Stimulated activated CD4-positive, alpha-beta T cell treated with anti-CD3 and anti-CD28 coated beads, Interleukin-2, amount 100 ng/mL, for 24 hours (primary cell): ENCODE results near the gene C10orf95.

Experiments
- DNase-seq, 2 donors: peaks; one replicate each; pipeline ENCODE4 v3.0.0-alpha.2; 2020

Gene C10orf95

GRCh38 chr10:102413806-102414561, 37.4 kb downstream of the C10orf95 start:
- DNase-seq = no peak

DNA sequence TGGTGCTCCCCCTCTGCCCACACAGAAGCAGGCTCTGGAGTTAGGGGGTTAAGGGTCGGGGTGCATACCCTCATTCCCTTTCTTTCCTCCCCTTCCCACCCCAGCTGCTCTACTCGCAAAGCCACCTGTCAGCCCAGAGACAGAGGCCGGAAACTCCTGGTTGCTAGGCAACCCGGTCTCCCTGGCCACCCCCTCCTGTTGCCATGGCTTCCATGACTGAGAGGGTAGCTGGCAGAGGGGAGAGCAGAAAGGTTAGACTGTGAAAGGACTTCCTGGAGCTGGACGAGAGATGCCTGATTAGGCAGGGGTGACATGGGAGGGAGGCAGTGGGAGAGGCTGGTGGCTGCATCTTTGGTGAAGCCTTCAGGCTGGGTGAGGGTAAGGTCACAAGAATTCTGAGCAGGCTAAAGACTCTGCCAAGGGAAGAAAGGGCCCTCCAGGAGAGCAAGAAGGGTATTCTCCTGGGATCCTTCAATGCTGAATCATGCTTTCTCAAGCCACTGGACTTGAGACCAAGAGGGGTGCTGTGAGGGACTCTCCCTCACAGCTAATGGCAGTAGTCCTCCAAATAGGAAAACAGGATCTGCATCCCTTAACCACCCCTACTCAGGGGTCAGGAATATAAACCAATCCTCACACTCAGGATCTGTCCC, 38.2 kb downstream of the C10orf95 start:
- DNase-seq = peak; percentile 51

DNA sequence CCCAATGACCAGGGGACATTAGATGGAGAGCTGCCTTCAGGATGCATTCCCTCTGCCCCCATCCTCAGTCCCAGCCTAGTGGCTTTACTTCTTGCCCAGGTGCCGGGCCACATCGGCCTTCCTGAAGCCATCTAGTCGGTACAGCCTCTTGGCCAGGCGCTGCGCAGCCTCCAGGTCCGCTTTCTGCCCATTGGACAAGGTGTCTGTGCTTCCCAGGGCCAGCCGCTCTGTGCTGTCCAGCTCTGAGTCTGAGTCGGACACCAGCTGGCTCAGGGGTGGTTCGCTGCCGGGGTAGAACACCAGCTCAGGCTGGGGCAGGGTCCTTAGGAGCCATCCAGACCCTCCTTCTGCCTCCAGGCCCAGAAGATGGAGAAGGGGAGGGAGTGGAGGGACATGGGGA, 39.0 kb downstream of the C10orf95 start:
- DNase-seq = no peak

GRCh38 chr10:102411341-102412255, 39.7 kb downstream of the C10orf95 start:
- no peak for DNase-seq

- DNase-seq = peak; percentile 70 to 79
Observed at GRCh38 chr10:102410429-102411073, 40.8 kb downstream of the C10orf95 start.

GRCh38 chr10:102409604-102410428, 41.5 kb downstream of the C10orf95 start:
- peak in 1 of 2 donors; percentile 18 for DNase-seq

GRCh38 chr10:102408728-102409603, 42.4 kb downstream of the C10orf95 start:
- peak; percentile 81 to 86 for DNase-seq

- DNase-seq = no peak
Observed at GRCh38 chr10:102408131-102408727, 43.1 kb downstream of the C10orf95 start.

DNA sequence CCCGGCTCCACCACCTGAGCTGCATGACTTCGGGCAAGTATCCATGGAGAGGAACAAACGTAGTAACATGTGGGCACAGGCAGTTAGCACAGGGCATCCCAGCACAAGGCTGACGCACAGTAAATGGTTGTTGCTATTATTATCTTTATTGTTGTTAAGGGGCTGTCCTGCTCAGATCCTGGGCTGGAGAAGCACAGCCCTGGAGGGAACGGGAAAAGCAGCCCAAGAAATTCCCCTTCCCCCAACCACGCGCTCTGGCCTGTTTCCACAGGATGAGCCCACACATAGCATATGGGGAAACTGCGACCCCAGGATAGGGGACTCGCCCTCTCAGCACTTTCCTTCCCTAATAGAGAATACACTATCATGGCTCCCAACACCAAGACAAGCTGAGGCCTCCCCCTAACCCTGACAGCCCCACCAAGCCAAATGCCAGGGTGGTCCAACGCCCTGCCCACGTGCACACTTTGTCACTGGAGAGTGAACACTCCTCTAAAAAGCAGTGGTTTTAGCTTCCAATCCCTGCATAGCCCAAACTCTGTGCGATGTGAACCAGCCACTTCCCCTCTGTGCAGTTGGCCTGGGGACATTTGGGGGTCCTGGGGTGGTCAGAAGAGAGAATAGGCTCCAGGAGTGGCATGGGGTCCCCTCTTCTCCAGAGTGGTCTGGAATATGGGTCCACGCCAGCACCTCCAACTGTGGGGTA, 43.8 kb downstream of the C10orf95 start:
- no peak for DNase-seq

- DNase-seq = no peak
Observed at GRCh38 chr10:102406815-102407214, 44.5 kb downstream of the C10orf95 start.

DNA sequence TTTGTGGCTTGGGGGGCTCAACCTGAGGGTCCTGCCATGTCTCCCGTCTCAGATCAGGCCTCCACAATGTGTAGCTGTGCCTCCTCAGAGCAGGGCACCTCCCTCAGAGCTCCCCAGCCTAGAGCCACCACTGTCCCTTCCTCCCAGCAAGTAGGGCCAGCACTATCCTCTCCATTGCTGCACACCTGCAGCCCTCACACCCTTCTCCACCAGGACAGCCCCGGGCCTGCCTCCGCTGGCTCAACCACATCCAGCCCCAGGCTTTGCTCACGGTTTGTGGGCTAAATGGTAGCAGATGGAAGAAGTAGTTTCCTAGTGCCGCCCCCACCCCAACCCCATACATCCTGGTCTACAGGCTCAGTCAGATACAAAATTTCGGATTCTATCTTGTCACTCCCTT, 45.7 kb downstream of the C10orf95 start:
- no peak for DNase-seq

- no peak for DNase-seq
Observed at GRCh38 chr10:102405108-102405571, 46.2 kb downstream of the C10orf95 start.

DNA sequence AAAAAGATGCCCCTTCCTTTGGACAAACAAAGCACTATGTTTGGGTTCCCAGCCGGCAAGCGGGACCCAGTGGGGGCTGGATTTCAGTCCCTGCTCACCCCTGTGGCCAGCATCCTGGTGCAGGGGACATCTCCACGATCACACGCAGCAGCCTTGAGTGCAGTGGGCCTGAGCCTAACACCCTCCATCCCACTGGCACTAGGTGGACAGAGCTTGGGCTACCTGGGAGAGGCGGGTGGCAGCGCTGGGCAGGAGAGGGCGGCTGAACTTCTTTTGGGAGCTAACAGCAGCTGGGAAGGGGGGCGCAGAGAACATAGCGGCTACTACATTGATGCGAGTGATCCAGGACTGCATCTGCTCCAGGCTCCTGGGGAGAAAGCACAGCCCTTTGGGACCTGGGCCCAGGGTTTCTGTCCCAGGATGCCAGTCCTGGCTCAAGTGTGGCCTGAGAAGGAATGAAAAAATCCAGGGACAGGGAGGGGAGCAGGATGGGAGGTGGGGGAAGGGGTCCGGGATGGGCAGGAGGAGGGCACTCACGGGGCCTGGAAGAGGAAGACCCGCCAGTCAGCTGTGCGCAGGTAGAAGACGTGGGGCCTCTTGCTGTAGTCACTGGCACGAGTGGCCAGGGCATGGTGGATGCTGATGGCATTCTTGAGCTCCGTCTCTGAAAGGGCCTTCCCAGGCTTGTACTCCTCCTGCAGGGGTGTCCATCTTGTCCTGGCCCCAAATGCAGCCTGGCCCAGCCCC, 46.8 kb downstream of the C10orf95 start:
- DNase-seq = no peak

GRCh38 chr10:102403115-102403514, 48.2 kb downstream of the C10orf95 start:
- DNase-seq = no peak

DNA sequence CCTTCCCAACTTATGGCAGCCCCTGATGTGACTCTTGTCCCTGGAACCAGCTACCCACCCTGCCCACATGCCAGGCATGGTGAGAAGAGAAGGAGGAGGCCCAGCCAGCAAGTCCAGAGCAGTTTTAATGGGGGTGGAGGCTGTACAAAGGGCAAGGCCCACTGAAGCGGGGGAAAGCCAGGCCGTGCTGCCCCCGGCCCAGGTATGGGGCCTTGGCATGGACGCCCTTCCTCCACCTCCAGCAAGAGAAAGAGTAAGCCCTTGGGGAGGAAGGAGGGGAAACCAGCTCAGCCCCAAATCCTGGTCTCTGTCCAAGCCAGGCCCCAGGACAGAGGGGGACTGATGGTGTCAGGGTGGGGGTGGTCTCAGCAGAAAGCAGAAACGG, 48.8 kb downstream of the C10orf95 start:
- DNase-seq = no peak

DNA sequence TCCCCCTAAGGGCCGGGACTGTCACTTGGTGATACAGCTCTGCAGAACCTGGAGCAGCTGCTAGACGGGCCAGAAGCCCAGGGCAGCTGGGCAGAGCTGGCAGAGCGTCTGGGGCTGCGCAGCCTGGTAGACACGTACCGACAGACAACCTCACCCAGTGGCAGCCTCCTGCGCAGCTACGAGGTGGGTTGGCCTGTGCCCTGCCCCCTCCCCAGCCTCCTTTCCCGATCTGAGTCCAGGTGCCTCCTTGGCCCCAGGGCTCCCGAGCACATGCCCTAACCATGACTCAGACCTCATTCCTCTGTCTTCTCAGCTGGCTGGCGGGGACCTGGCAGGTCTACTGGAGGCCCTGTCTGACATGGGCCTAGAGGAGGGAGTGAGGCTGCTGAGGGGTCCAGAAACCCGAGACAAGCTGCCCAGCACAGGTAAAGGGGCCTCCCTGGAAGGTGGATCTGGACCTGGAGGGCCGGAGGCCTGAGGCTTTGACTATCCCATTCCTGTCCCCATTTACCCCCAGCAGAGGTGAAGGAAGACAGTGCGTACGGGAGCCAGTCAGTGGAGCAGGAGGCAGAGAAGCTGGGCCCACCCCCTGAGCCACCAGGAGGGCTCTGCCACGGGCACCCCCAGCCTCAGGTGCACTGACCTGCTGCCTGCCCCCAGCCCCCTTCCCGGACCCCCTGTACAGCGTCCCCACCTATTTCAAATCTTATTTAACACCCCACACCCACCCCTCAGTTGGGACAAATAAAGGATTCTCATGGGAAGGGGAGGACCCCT, 49.4 kb downstream of the C10orf95 start:
- DNase-seq = no peak

DNA sequence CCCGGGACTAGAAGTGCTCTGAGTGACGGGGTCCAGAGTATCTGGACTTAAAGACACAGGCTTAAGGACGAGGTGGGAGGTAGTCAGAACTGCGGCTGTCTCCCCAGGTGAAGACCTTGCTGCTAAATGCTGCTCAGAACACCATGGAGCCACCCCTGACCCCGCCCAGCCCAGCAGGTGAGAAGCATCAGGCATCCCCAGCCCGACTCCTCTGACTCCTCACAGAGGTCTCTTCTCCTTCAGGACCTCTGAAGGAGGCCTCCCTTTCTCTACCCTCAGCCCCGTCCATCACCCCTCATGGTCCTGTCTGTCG, 50.0 kb downstream of the C10orf95 start:
- DNase-seq = no peak

- no peak for DNase-seq
Observed at GRCh38 chr10:102400598-102401341, 50.6 kb downstream of the C10orf95 start.
